ENCODE data around the gene CCDC9. TPM values are rescaled to one million over a fixed set of nuclear protein-coding genes. Genes with fewer than 3 reads are reported as not detected.

Gene CCDC9
- total RNA-seq, 1 donor from 2014 or later: 2.4 TPM

Small RNAs within 50 kb of the gene (small RNA-seq; reads per million reads assigned to genes)
- not detected for gene MIR3190

Other genes with a start within 250 kb of the CCDC9 start
- 2.9 TPM for gene NPAS1, start 236.7 kb upstream of the CCDC9 start, total RNA-seq
- 26.1 TPM for gene TMEM160, start 207.9 kb upstream of the CCDC9 start, total RNA-seq
- 11.4 TPM for gene ZC3H4, start 142.7 kb upstream of the CCDC9 start, total RNA-seq
- gene SAE1, start 125.7 kb upstream of the CCDC9 start, total RNA-seq: 96.2 TPM
- 12.2 TPM for gene BBC3, start 25.3 kb upstream of the CCDC9 start, total RNA-seq
- gene INAFM1, start 18.4 kb downstream of the CCDC9 start, total RNA-seq: 4.1 TPM
- gene C5AR1, start 53.3 kb downstream of the CCDC9 start, total RNA-seq: under 0.01 TPM
- under 0.01 TPM for gene C5AR2, start 75.7 kb downstream of the CCDC9 start, total RNA-seq
- gene DHX34, start 92.8 kb downstream of the CCDC9 start, total RNA-seq: 10.2 TPM
- gene MEIS3, start 163.0 kb downstream of the CCDC9 start, total RNA-seq: 104 TPM
- gene SLC8A2, start 215.4 kb downstream of the CCDC9 start, total RNA-seq: 25.3 TPM
- 7.3 TPM for gene KPTN, start 227.7 kb downstream of the CCDC9 start, total RNA-seq